ENCODE results near the gene HPS1.

DNA sequence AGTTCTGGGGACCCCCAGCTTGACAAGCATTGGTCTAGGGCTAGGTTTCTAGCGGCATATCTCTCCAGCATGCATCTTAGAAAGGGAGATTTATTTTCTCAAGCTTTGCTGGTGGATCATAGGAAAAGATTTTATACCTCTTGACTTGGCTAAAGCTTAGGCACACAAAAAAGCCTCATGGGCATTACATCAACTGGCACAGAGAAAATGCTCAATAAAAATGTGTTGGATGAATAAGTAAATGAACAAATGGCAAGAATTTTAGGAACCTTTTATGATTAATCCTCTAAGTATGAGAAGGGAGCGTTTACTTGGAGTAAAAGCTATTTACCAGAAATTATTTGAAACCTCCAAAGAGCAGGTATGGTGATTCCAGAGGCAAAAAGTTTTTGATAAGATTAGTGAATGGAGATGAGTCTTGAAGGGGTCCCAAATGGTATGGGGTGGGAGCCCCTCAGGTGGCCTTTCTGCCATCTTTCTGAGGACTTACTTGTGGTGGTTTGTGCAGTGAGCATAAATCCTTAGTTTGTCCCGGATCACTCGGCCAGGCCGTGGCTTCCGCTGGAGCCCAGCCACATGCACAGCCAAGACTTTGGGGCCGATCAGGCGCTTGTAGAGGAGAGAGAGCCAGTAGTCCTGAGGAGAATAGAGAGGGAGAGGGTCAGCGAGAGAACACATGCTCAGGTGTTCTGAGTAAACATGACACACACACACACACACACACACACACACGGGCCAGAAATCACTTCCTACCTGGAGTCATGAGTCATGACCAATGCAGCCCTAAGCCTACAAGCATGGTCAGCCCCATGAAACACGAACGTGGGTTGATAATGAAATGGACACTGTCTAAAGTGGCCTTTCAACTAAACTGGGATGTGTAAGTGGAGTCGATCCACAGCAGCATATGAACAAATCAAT lies 43.1 kb upstream of the HPS1 start:
- TF ChIP-seq CTCF (conservative IDR thresholded peaks at IDR 0.05; ENCODE audit: low read depth in 2 of 2) (no peak), JUNB (IDR thresholded peaks at IDR 0.05; ENCODE audit: unreplicated experiment) (no peak), EZH2 (IDR thresholded peaks at IDR 0.05; ENCODE audit: low read depth, unreplicated experiment) (no peak), EZH2phosphoT487 (IDR thresholded peaks at IDR 0.05; ENCODE audit: unreplicated experiment) (no peak)
- TF ChIP-seq, protein P1, sequence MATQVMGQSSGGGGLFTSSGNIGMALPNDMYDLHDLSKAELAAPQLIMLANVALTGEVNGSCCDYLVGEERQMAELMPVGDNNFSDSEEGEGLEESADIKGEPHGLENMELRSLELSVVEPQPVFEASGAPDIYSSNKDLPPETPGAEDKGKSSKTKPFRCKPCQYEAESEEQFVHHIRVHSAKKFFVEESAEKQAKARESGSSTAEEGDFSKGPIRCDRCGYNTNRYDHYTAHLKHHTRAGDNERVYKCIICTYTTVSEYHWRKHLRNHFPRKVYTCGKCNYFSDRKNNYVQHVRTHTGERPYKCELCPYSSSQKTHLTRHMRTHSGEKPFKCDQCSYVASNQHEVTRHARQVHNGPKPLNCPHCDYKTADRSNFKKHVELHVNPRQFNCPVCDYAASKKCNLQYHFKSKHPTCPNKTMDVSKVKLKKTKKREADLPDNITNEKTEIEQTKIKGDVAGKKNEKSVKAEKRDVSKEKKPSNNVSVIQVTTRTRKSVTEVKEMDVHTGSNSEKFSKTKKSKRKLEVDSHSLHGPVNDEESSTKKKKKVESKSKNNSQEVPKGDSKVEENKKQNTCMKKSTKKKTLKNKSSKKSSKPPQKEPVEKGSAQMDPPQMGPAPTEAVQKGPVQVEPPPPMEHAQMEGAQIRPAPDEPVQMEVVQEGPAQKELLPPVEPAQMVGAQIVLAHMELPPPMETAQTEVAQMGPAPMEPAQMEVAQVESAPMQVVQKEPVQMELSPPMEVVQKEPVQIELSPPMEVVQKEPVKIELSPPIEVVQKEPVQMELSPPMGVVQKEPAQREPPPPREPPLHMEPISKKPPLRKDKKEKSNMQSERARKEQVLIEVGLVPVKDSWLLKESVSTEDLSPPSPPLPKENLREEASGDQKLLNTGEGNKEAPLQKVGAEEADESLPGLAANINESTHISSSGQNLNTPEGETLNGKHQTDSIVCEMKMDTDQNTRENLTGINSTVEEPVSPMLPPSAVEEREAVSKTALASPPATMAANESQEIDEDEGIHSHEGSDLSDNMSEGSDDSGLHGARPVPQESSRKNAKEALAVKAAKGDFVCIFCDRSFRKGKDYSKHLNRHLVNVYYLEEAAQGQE (IDR thresholded peaks at IDR 0.05; ENCODE audit: unreplicated experiment): no peak
- TF ChIP-seq, protein P2, sequence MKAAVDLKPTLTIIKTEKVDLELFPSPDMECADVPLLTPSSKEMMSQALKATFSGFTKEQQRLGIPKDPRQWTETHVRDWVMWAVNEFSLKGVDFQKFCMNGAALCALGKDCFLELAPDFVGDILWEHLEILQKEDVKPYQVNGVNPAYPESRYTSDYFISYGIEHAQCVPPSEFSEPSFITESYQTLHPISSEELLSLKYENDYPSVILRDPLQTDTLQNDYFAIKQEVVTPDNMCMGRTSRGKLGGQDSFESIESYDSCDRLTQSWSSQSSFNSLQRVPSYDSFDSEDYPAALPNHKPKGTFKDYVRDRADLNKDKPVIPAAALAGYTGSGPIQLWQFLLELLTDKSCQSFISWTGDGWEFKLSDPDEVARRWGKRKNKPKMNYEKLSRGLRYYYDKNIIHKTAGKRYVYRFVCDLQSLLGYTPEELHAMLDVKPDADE (IDR thresholded peaks at IDR 0.05): no peak
